ENCODE data around the gene C2CD4D.

Gene C2CD4D

GRCh38 chr1:151815716-151816327 is 23.8 kb downstream of the C2CD4D start:
- in situ Hi-C loops (cut with MboI; ENCODE audit: low sequenced_read_pairs): no loop called here

- in situ Hi-C loops (cut with MboI; ENCODE audit: low sequenced_read_pairs): no loop called here
Observed at GRCh38 chr1:151814971-151815545, 24.6 kb downstream of the C2CD4D start.

- in situ Hi-C loops (cut with MboI; ENCODE audit: low sequenced_read_pairs): no loop called here
Observed at GRCh38 chr1:151814426-151814825, 25.2 kb downstream of the C2CD4D start.

GRCh38 chr1:151813271-151813977 is 26.2 kb downstream of the C2CD4D start:
- in situ Hi-C loops (cut with MboI; ENCODE audit: low sequenced_read_pairs): no loop called here

- in situ Hi-C loops (cut with MboI; ENCODE audit: low sequenced_read_pairs): no loop called here
Observed at GRCh38 chr1:151811181-151811580, 28.4 kb downstream of the C2CD4D start.

GRCh38 chr1:151809985-151810556 is 29.5 kb downstream of the C2CD4D start:
- in situ Hi-C loops (cut with MboI; ENCODE audit: low sequenced_read_pairs): no loop called here

GRCh38 chr1:151809290-151809984 is 30.2 kb downstream of the C2CD4D start:
- in situ Hi-C loops (cut with MboI; ENCODE audit: low sequenced_read_pairs): no loop called here

GRCh38 chr1:151807766-151808165 is 31.9 kb downstream of the C2CD4D start:
- in situ Hi-C loops (cut with MboI; ENCODE audit: low sequenced_read_pairs): no loop called here

GRCh38 chr1:151807131-151807530 is 32.5 kb downstream of the C2CD4D start:
- in situ Hi-C loops (cut with MboI; ENCODE audit: low sequenced_read_pairs): no loop called here

GRCh38 chr1:151806170-151806569 is 33.5 kb downstream of the C2CD4D start:
- in situ Hi-C loops (cut with MboI; ENCODE audit: low sequenced_read_pairs): no loop called here

- in situ Hi-C loops (cut with MboI; ENCODE audit: low sequenced_read_pairs): no loop called here
Observed at GRCh38 chr1:151805066-151805820, 34.4 kb downstream of the C2CD4D start, which contains the start of gene LINGO4. Gene LINGO4, minus strand, starts transcription at chr1:151805419. Its CDS starts 2,715 bp downstream, at chr1:151802704.

GRCh38 chr1:151803915-151804314 is 35.7 kb downstream of the C2CD4D start:
- in situ Hi-C loops (cut with MboI; ENCODE audit: low sequenced_read_pairs): no loop called here

GRCh38 chr1:151803164-151803563 is 36.5 kb downstream of the C2CD4D start:
- in situ Hi-C loops (cut with MboI; ENCODE audit: low sequenced_read_pairs): no loop called here

GRCh38 chr1:151802372-151802771 is 37.2 kb downstream of the C2CD4D start:
- in situ Hi-C loops (cut with MboI; ENCODE audit: low sequenced_read_pairs): no loop called here

- in situ Hi-C loops (cut with MboI; ENCODE audit: low sequenced_read_pairs): no loop called here
Observed at GRCh38 chr1:151801846-151802245, 37.8 kb downstream of the C2CD4D start.

GRCh38 chr1:151801310-151801820 is 38.3 kb downstream of the C2CD4D start:
- in situ Hi-C loops (cut with MboI; ENCODE audit: low sequenced_read_pairs): no loop called here

- in situ Hi-C loops (cut with MboI; ENCODE audit: low sequenced_read_pairs): no loop called here
Observed at GRCh38 chr1:151800830-151801229, 38.8 kb downstream of the C2CD4D start.

GRCh38 chr1:151799179-151800022 is 40.2 kb downstream of the C2CD4D start:
- in situ Hi-C loops (cut with MboI; ENCODE audit: low sequenced_read_pairs): no loop called here

- in situ Hi-C loops (cut with MboI; ENCODE audit: low sequenced_read_pairs): no loop called here
Observed at GRCh38 chr1:151798571-151798970, 41.0 kb downstream of the C2CD4D start.

Data from HL-60/S4 treated with retinoic acid at 250 ng/mL for 4 days and 3 days (cell line).